Activated naive CD8-positive, alpha-beta T cell (primary cell): Measurements from ENCODE around the gene CES5A.
"Not testable (repeated sequence)": the region's sequence is repeated elsewhere in the genome, so short reads cannot be mapped to it uniquely, and the experiment has no call there.

Experiments
- H3K27ac Mint-ChIP-seq: one replicate; pipeline ENCODE4 v1.8.0; 2021; ENCODE audit warnings: mixed read lengths
- H3K27me3 Mint-ChIP-seq: one replicate; pipeline ENCODE4 v1.8.0; 2021; ENCODE audit warnings: mixed read lengths
- H3K36me3 Mint-ChIP-seq: one replicate; pipeline ENCODE4 v1.8.0; 2021; ENCODE audit warnings: mixed read lengths
- H3K4me1 Mint-ChIP-seq: one replicate; pipeline ENCODE4 v1.8.0; 2021; ENCODE audit warnings: low read depth, mixed read lengths
- H3K4me3 Mint-ChIP-seq: one replicate; pipeline ENCODE4 v1.8.0; 2021; ENCODE audit warnings: mild to moderate bottlenecking, mixed read lengths
- H3K9me3 Mint-ChIP-seq: one replicate; pipeline ENCODE4 v1.8.0; 2021; ENCODE audit warnings: low read depth, mixed read lengths

Gene CES5A

GRCh38 chr16:55856950-55857349, 18.2 kb downstream of the CES5A start:
- Mint-ChIP-seq H3K27me3 (peaks cover 11% of the 10 kb centered on the region), H3K9me3 (no peaks in the 10 kb centered on the region), H3K4me3 (no peak overlapping the region), H3K27ac (no peak overlapping the region), H3K36me3 (no peaks in the 10 kb centered on the region), H3K4me1 (no peaks in the 10 kb centered on the region)

GRCh38 chr16:55853114-55853513, 22.1 kb downstream of the CES5A start:
- H3K27me3 Mint-ChIP-seq: peaks cover 17% of the 10 kb centered on the region

DNA sequence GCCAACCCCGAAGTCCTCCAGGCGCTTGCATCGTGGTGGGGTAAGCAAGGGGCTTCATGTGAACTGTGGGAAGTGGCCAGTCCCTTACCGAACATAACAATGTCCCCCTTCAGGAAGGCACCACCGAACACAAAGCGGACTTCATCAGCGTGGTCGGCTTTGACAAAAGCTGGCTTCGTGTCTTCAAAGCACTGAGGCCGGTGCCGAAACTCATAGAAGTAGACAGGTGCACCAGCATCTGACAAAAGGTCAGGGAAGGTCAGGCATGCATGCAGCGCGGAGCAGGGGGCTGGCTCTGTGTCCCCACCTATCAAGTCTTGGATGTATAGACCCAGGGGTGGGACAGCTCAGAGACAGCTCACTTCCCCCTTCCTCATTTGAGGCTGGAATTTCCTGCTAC, 25.6 kb downstream of the CES5A start:
- Mint-ChIP-seq H3K4me3 (no peak overlapping the region), H3K27me3 (peaks cover 18% of the 10 kb centered on the region), H3K4me1 (no peaks in the 10 kb centered on the region), H3K36me3 (no peaks in the 10 kb centered on the region), H3K9me3 (no peaks in the 10 kb centered on the region), H3K27ac (no peak overlapping the region)

More at GRCh38 chr16:55853114-55853513, 22.1 kb downstream of the CES5A start:
- H3K4me3 Mint-ChIP-seq: no peak overlapping the region
- no peaks in the 10 kb centered on the region for H3K36me3 Mint-ChIP-seq
- H3K9me3 Mint-ChIP-seq: no peaks in the 10 kb centered on the region
- no peak overlapping the region for H3K27ac Mint-ChIP-seq
- no peaks in the 10 kb centered on the region for H3K4me1 Mint-ChIP-seq

DNA sequence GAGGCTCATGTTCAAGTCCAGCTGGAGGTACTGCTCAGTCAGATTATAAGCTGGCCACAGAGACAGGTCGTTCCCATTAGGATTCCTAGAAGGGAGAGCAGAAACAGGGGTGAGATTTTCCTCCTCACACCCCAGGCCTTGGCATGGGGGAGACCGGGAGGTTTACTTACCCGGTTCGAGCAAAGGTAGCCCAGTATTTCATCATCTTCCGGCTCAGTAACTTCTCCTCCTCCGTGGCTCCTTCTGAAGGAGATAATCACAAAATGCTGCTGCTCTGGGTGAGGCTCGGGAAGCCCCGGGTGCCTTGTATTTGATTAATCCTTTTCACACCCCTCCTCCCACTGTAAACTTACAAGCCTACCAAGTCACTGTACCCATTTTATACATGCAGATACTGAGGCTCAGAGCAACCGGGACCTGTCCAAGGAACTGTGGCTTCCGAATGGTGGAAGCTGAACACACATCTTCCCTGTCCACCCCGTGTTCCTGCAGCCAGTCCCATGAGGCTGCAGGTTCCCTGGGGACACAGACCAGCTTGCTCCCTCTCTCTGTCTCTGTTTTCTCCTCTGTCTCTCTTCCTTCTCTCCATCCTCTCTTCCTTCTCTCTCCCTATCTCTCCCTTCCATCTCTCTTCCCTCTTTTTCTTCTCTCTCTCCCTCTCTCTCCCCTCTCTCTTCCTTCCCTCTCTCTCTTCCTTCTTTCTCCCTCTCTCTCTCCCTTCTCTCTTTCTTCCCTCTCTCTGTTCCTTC, 28.4 kb downstream of the CES5A start:
- H3K27me3 Mint-ChIP-seq: peaks cover 13% of the 10 kb centered on the region
- no peak overlapping the region for H3K4me3 Mint-ChIP-seq
- H3K36me3 Mint-ChIP-seq: no peaks in the 10 kb centered on the region
- no peaks in the 10 kb centered on the region for H3K4me1 Mint-ChIP-seq
- H3K27ac Mint-ChIP-seq: no peak overlapping the region
- no peaks in the 10 kb centered on the region for H3K9me3 Mint-ChIP-seq

DNA sequence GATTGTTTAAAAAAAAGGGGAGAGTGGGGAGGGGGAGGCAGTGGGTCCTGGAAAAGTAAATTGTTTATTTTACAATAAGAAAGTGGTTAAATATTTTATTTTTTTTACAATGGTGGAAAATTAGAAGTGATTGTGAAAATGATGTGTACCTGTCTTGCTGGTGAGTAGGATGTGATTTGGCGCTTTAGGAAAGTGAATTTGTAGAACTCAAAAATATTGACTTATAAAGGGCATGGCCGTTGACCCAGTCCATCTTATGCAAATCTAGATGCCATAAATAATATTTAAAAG, 32.1 kb downstream of the CES5A start:
- Mint-ChIP-seq H3K4me3 (no peak overlapping the region), H3K9me3 (no peaks in the 10 kb centered on the region), H3K36me3 (no peaks in the 10 kb centered on the region), H3K27ac (no peak overlapping the region), H3K27me3 (peaks cover 8% of the 10 kb centered on the region), H3K4me1 (no peaks in the 10 kb centered on the region)

GRCh38 chr16:55842369-55843104, 32.6 kb downstream of the CES5A start:
- Mint-ChIP-seq H3K4me1 (no peaks in the 10 kb centered on the region), H3K36me3 (no peaks in the 10 kb centered on the region), H3K27ac (no peak overlapping the region), H3K9me3 (no peaks in the 10 kb centered on the region), H3K4me3 (no peak overlapping the region), H3K27me3 (peaks cover 11% of the 10 kb centered on the region)

DNA sequence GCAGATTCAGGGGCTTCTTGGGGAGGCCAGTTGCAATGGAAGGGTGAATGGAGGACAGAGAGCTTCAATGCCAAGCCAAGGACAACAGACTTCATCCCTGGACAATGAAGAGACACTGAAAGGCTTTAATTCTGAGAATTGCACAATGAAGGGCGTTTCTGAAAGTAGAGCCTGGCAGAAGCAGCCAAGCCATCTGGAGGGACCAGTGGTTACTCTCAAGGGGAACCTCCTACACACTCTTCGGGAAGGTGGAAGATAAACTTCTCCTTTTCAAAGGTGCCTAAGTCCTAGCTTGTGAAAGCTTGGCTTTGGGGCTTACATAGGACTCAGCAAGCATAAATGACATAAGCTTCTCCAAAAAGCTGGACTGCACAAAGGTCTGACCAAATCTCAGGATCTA, 36.1 kb downstream of the CES5A start:
- H3K27me3 Mint-ChIP-seq: peaks cover 6% of the 10 kb centered on the region
- H3K36me3 Mint-ChIP-seq: no peaks in the 10 kb centered on the region
- no peaks in the 10 kb centered on the region for H3K4me1 Mint-ChIP-seq
- H3K27ac Mint-ChIP-seq: no peak overlapping the region
- H3K4me3 Mint-ChIP-seq: no peak overlapping the region
- H3K9me3 Mint-ChIP-seq: no peaks in the 10 kb centered on the region

GRCh38 chr16:55836158-55836611, 39.0 kb downstream of the CES5A start:
- no peaks in the 10 kb centered on the region for H3K9me3 Mint-ChIP-seq
- H3K27me3 Mint-ChIP-seq: peaks cover 5% of the 10 kb centered on the region
- H3K4me1 Mint-ChIP-seq: no peaks in the 10 kb centered on the region
- H3K27ac Mint-ChIP-seq: no peak overlapping the region
- no peak overlapping the region for H3K4me3 Mint-ChIP-seq
- no peaks in the 10 kb centered on the region for H3K36me3 Mint-ChIP-seq

GRCh38 chr16:55835581-55835980, 39.6 kb downstream of the CES5A start:
- H3K27me3 Mint-ChIP-seq: peaks cover 5% of the 10 kb centered on the region
- H3K4me1 Mint-ChIP-seq: no peaks in the 10 kb centered on the region
- H3K4me3 Mint-ChIP-seq: no peak overlapping the region
- no peak overlapping the region for H3K27ac Mint-ChIP-seq
- H3K9me3 Mint-ChIP-seq: no peaks in the 10 kb centered on the region
- no peaks in the 10 kb centered on the region for H3K36me3 Mint-ChIP-seq

GRCh38 chr16:55835173-55835572, 40.0 kb downstream of the CES5A start:
- not testable (repeated sequence) for H3K4me1 Mint-ChIP-seq, H3K27me3 Mint-ChIP-seq, H3K4me3 Mint-ChIP-seq, H3K27ac Mint-ChIP-seq, H3K36me3 Mint-ChIP-seq, H3K9me3 Mint-ChIP-seq

GRCh38 chr16:55834049-55834448, 41.1 kb downstream of the CES5A start:
- H3K4me1 Mint-ChIP-seq: no peaks in the 10 kb centered on the region
- no peaks in the 10 kb centered on the region for H3K36me3 Mint-ChIP-seq
- no peaks in the 10 kb centered on the region for H3K9me3 Mint-ChIP-seq
- H3K27me3 Mint-ChIP-seq: peaks cover 5% of the 10 kb centered on the region
- no peak overlapping the region for H3K27ac Mint-ChIP-seq
- no peak overlapping the region for H3K4me3 Mint-ChIP-seq

- Mint-ChIP-seq H3K4me1 (no peaks in the 10 kb centered on the region), H3K9me3 (no peaks in the 10 kb centered on the region), H3K27ac (no peak within 1 kb of the TSS), H3K4me3 (no peak within 1 kb of the TSS), H3K27me3 (peaks cover 4% of the 10 kb centered on the region), H3K36me3 (no peaks in the 10 kb centered on the region)
These were observed 42.1 kb downstream of the CES5A start, which contains the start of gene CES1 for GRCh38 chr16:55832773-55833691. Gene CES1, minus strand, starts transcription at chr16:55833096. Its CDS starts 41 bp downstream, at chr16:55833055.

- H3K27me3 Mint-ChIP-seq: no peaks in the 10 kb centered on the region
- H3K27ac Mint-ChIP-seq: no peak overlapping the region
- no peaks in the 10 kb centered on the region for H3K4me1 Mint-ChIP-seq
- no peak overlapping the region for H3K4me3 Mint-ChIP-seq
- H3K9me3 Mint-ChIP-seq: no peaks in the 10 kb centered on the region
- H3K36me3 Mint-ChIP-seq: no peaks in the 10 kb centered on the region
These were observed 42.8 kb downstream of the CES5A start for GRCh38 chr16:55832425-55832772.

- Mint-ChIP-seq H3K27ac (no peak overlapping the region), H3K4me3 (no peak overlapping the region), H3K9me3 (no peaks in the 10 kb centered on the region), H3K4me1 (no peaks in the 10 kb centered on the region), H3K36me3 (no peaks in the 10 kb centered on the region), H3K27me3 (peaks cover 3% of the 10 kb centered on the region)
These were observed 44.4 kb downstream of the CES5A start for GRCh38 chr16:55830658-55831294.

- H3K9me3 Mint-ChIP-seq, H3K4me1 Mint-ChIP-seq, H3K36me3 Mint-ChIP-seq, H3K4me3 Mint-ChIP-seq, H3K27ac Mint-ChIP-seq: not testable (repeated sequence)
- H3K27me3 Mint-ChIP-seq: peaks cover 11% of the 10 kb centered on the region
These were observed 45.9 kb downstream of the CES5A start for GRCh38 chr16:55829232-55829631.
